K562 (cell line): Measurements from ENCODE around the gene CDCA7. TPM values are rescaled to one million over a fixed set of nuclear protein-coding genes. Genes with fewer than 3 reads are reported as not detected.

Experiments used
- ATAC-seq: fragments of 200-7000 bp; cut with Tn5 transposase; 3 replicates; pipeline ENCODE4 v1.9.1; 2020; ENCODE audit warnings: moderate library complexity
- BruUV-seq: library from RNA; stranded (reverse); fragments of 400-500 nt; replicated peaks from 2 replicates; lab custom pipeline; 2021; lab: Mats Ljungman, UMichigan
- CTCF ChIA-PET: fragments of 300-600 bp; formaldehyde crosslinking; extraction: SDS; loops from one replicate; lab custom pipeline; 2021; ENCODE audit warnings: low intra/inter-chr PET ratio; lab: Yijun Ruan, JAX
- POLR2A ChIA-PET: fragments of 300-600, 350-650 bp; sonication (Branson Sonifier 250); formaldehyde crosslinking; extraction: SDS; loops from one replicate; lab custom pipeline; 2021; ENCODE audit warnings: antibody characterized with exemption, inconsistent platforms; lab: Yijun Ruan, JAX
- DNase-seq, 4 experiments: peaks; one replicate each; pipeline versions ENCODE4 v3.0.0 to v3.0.0-alpha.2; 2011 to 2018; ENCODE audit warnings: low spot score in 3 of 4, mixed read lengths in 3 of 4; ENCODE audit errors: extremely low read depth in 1 of 4
- FAIRE-seq: peaks from 2 replicates; lab custom pipeline; 2011; peaks lifted over from hg19 to GRCh38; lab: Jason Lieb, UNC
- H2AFZ ChIP-seq: 2 replicates; pipeline ENCODE4 v1.6.0; 2011; ENCODE audit warnings: low read depth, low read length, control low read depth, inconsistent platforms
- H3K27ac ChIP-seq: fragments of 200-600 bp; 3 replicates; pipeline ENCODE4 v1.8.0; 2011; ENCODE audit warnings: low read depth, mild to moderate bottlenecking, control low read depth, inconsistent platforms, low read length, moderate library complexity, mixed read lengths; ENCODE audit errors: extremely low read depth
- H3K27me3 ChIP-seq, 2 experiments: fragments of 300-600 bp in 1 of 2; 2 replicates in 1 of 2; 3 replicates in 1 of 2; pipeline versions ENCODE4 v1.6.0 to v1.8.0; 2011; ENCODE audit warnings: inconsistent platforms in 2 of 2, low read length in 2 of 2, mild to moderate bottlenecking in 1 of 2, mixed read lengths in 1 of 2, moderate library complexity in 1 of 2; ENCODE audit not compliant: control insufficient read depth in 2 of 2, insufficient read depth in 2 of 2
- H3K36me3 ChIP-seq: fragments of 300-600 bp; 3 replicates; pipeline ENCODE4 v1.8.0; 2011; ENCODE audit warnings: mild to moderate bottlenecking, low read length, inconsistent platforms; ENCODE audit not compliant: control insufficient read depth, insufficient read depth
- H3K4me1 ChIP-seq, 2 experiments: fragments of 200-600 bp in 1 of 2; replicated peaks in 1 of 2; 2 replicates in 1 of 2; 3 replicates in 1 of 2; pipeline versions ENCODE4 v1.5.1 to v1.8.0; 2011; ENCODE audit warnings: inconsistent platforms in 2 of 2, low read length in 2 of 2, mild to moderate bottlenecking in 1 of 2, mixed read lengths in 1 of 2, moderate library complexity in 1 of 2; ENCODE audit not compliant: control insufficient read depth in 2 of 2, insufficient read depth in 2 of 2
- H3K4me2 ChIP-seq: 2 replicates; pipeline ENCODE4 v1.6.1; 2011; ENCODE audit warnings: low read length, control low read depth, inconsistent platforms, mixed read lengths; ENCODE audit not compliant: insufficient read depth
- H3K4me3 ChIP-seq: fragments of 200-600 bp; sonication (generic), shearing (Covaris generic); 2 replicates; pipeline ENCODE4 v1.5.1; 2016; ENCODE audit warnings: control low read depth, inconsistent platforms
- H3K79me2 ChIP-seq: fragments of 200-600 bp; 3 replicates; pipeline ENCODE4 v1.8.0; 2011; ENCODE audit warnings: low read length, inconsistent platforms; ENCODE audit not compliant: control insufficient read depth, insufficient read depth
- H3K9ac ChIP-seq, 2 experiments: 2 replicates each; pipeline versions ENCODE4 v1.6.0 to v1.6.1; 2011; ENCODE audit warnings: low read depth in 2 of 2, low read length in 2 of 2, control low read depth in 1 of 2, inconsistent platforms in 1 of 2, mild to moderate bottlenecking in 1 of 2, mixed read lengths in 1 of 2; ENCODE audit not compliant: insufficient read depth in 1 of 2
- H3K9me1 ChIP-seq: one replicate; pipeline ENCODE4 v1.6.0; 2011; ENCODE audit warnings: inconsistent platforms, mild to moderate bottlenecking, low read length, moderate library complexity; ENCODE audit not compliant: control insufficient read depth, insufficient read depth
- H3K9me3 ChIP-seq: replicated peaks from 2 replicates; pipeline ENCODE4 v1.5.1; 2011; ENCODE audit warnings: low read depth, low read length, inconsistent platforms; ENCODE audit not compliant: control insufficient read depth, insufficient read depth
- H4K20me1 ChIP-seq: replicated peaks from 2 replicates; pipeline ENCODE4 v1.6.1; 2011; ENCODE audit warnings: low read length, inconsistent platforms, mixed read lengths; ENCODE audit not compliant: control insufficient read depth, insufficient read depth
- CREB5 ChIP-seq: fragments of 250-450 bp; sonication (Bioruptor Pico); IDR thresholded peaks from 2 replicates; pipeline ENCODE4 v1.5.0; 2020; ENCODE audit warnings: mild to moderate bottlenecking
- EHMT2 ChIP-seq: fragments of 450-650 bp; IDR thresholded peaks from 2 replicates; pipeline ENCODE4 v1.6.1; 2018; ENCODE audit warnings: antibody characterized with exemption
- KAT8 ChIP-seq: fragments of 450-650 bp; IDR thresholded peaks from 2 replicates; pipeline ENCODE4 v1.6.1; 2016; ENCODE audit warnings: low read depth, mild to moderate bottlenecking
- MAX ChIP-seq: sonication (generic); formaldehyde crosslinking; IDR thresholded peaks from 2 replicates; pipeline ENCODE4 v1.9.0; 2022; ENCODE audit warnings: mild to moderate bottlenecking, missing genetic modification reagents
- MEF2A ChIP-seq: IDR thresholded peaks from 2 replicates; pipeline ENCODE4 v1.6.1; 2011; ENCODE audit warnings: low read depth, mild to moderate bottlenecking, low read length, moderate library complexity; ENCODE audit not compliant: control insufficient read depth
- MLX ChIP-seq, 2 experiments: fragments of 450-650 bp in 1 of 2; sonication (generic) in 1 of 2; formaldehyde crosslinking; conservative IDR thresholded peaks; 2 replicates each; pipeline versions ENCODE4 v1.4.0 to v1.8.1; 2020 to 2022; ENCODE audit warnings: mild to moderate bottlenecking in 1 of 2, missing genetic modification reagents in 1 of 2
- PHF20 ChIP-seq: fragments of 450-650 bp; IDR thresholded peaks from 2 replicates; pipeline ENCODE4 v1.6.1; 2018; ENCODE audit not compliant: partially characterized antibody
- PHF21A ChIP-seq: fragments of 450-650 bp; IDR thresholded peaks from 2 replicates; pipeline ENCODE4 v1.6.1; 2017; ENCODE audit warnings: low read depth, borderline replicate concordance
- TAF1 ChIP-seq: IDR thresholded peaks from 2 replicates; pipeline ENCODE4 v1.6.1; 2011; ENCODE audit warnings: mild to moderate bottlenecking, low read length, moderate library complexity; ENCODE audit not compliant: insufficient read depth, control insufficient read depth, severe bottlenecking; ENCODE audit errors: extremely low read depth
- TCF7 ChIP-seq: sonication (generic); IDR thresholded peaks from 2 replicates; pipeline ENCODE4 v1.6.1; 2016; ENCODE audit warnings: antibody characterized with exemption, borderline replicate concordance
- ZNF174 ChIP-seq: fragments of 250-450 bp; sonication (Bioruptor Pico); IDR thresholded peaks from 2 replicates; pipeline ENCODE4 v1.4.0; 2020; ENCODE audit warnings: mild to moderate bottlenecking
- ZNF224 ChIP-seq: sonication (generic); formaldehyde crosslinking; IDR thresholded peaks from 2 replicates; pipeline ENCODE4 v1.8.0; 2022; ENCODE audit warnings: mild to moderate bottlenecking, missing genetic modification reagents
- ZNF75A ChIP-seq: fragments of 450-650 bp; formaldehyde crosslinking; IDR thresholded peaks from 2 replicates; pipeline ENCODE4 v1.4.0; 2020; ENCODE audit warnings: mild to moderate bottlenecking
- WGBS: fragments of 100-300 bp; shearing (Covaris generic); methylation state at CpG from one replicate; pipeline ENCODE4 v1.1.6; 2016; ENCODE audit warnings: low coverage, mixed read lengths; ENCODE audit not compliant: insufficient coverage; ENCODE audit errors: missing lambda C conversion rate; 5-methylcytosine and 5-hydroxymethylcytosine counted together
- in situ Hi-C: fragments of 300-500 bp; cut with MboI; formaldehyde crosslinking; loops from 4 replicates; pipeline ENCODE4 v1.15.0; 2018; ENCODE audit warnings: inconsistent platforms, mixed read lengths
- intact Hi-C: fragments of 100-400 bp; cut with micrococcal nuclease; formaldehyde crosslinking; loops from 2 replicates; pipeline ENCODE4 v1.14.2; 2022
- polyA plus RNA-seq, 8 experiments: library from polyadenylated mRNA; depleted of rRNA in 4 of 8; stranded (reverse) in 5 of 8; unstranded in 3 of 8; fragments of >200 nt; fragmentation: Nextera tagmentation in 2 of 8; fragmentation: Illumina TruSeq in 1 of 8; extraction: Ambion mirVana in 2 of 8; extraction: Trizol in 1 of 8; gene quantifications; 2 replicates each; pipeline versions ENCODE4 v1.2.1 to v1.2.3, GENCODE V29; 2011 to 2014; ENCODE audit warnings: inconsistent platforms in 1 of 8, missing spikeins in 1 of 8
- total RNA-seq, 7 experiments: library from RNA; depleted of rRNA in 6 of 7; stranded (reverse); fragments of >200 nt in 6 of 7; fragmentation: Illumina TruSeq in 2 of 7; extraction: Trizol in 2 of 7; gene quantifications; 2 replicates each; pipeline versions ENCODE4 v1.2.1 to v1.2.3, GENCODE V29; 2011 to 2021; ENCODE audit warnings: low replicate concordance in 1 of 7
- TF ChIP-seq, protein P1 (sequence below), 3 experiments: fragments of 200-800 bp in 1 of 3; sonication (Bioruptor generic) in 1 of 3; sonication (generic) in 1 of 3; formaldehyde crosslinking in 1 of 3; IDR thresholded peaks; 2 replicates each; pipeline versions ENCODE4 v1.6.1 to v1.8.0; 2016 to 2022; ENCODE audit warnings: mild to moderate bottlenecking in 2 of 3, missing compliant biosample characterization in 2 of 3, missing genetic modification characterization in 2 of 3, missing genetic modification reagents in 1 of 3
- TF ChIP-seq, protein P2 (sequence below): fragments of 450-650 bp; IDR thresholded peaks from 2 replicates; pipeline ENCODE4 v1.6.1; 2016; ENCODE audit warnings: low read depth, mild to moderate bottlenecking, moderate library complexity

CDCA7 gene
- total and polyA plus RNA-seq, 9 of the 15 experiments (the other 6 are each of a cell fraction or from before 2014, with no cell fraction given) = 28.5 to 122 (median 51.0) TPM

DNA sequence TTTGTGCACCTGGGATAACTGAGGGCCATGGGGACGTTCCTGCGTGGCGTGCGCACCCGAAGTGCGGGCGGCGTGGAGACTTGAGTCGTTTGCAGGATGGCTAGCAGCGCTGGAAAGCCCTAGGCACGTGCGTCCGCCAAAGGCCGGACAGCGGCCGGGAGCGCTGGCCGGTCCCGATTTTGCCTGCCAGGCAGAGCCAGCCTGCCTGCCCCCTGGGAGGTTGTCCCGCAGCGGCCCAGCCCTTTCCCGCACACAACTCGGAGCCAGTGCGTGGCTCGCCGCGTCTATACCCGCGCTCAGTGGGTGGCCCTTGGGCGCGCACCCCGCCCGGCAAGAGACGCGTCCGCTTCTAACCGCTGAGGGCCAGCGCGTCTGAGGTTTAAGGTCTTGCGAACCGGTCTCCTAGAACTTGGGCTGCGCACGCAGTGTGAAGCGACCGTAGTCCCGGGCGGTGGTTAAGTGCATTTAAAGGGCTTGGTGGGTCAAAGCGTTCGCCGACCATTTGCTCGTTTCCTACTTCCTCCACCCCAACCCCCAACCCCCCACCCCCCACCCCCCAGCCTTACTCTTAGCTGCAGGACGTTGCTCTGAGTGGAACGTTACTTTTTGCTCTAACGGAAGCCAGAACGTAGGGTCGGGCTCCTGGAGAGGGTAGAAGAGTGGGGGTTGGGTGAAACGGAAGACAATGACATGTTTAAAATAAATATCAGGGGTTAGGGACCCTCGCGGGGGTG is 627 bp downstream of the CDCA7 start:
- FAIRE-seq = no peak
- ChIA-PET CTCF (no interaction called here), POLR2A (interaction anchor here (0.6 kb wide), 2 partner anchors 11 to 909 kb away, joined by 3 read pairs; no protein-coding TSS in a partner anchor)
- Histone ChIP-seq H2AFZ (peak overlapping the region; percentile 98), H3K4me1 (peaks cover 17 to 22% of the 10 kb centered on the region in 2 experiments; a peak in 4 of 5 replicates), H3K36me3 (peaks cover 36% of the 10 kb centered on the region), H3K9me3 (no peaks in the 10 kb centered on the region), H3K9me1 (peaks cover 3% of the 10 kb centered on the region), H3K9ac (peak overlapping the region; percentile 85 to 100), H3K27me3 (0 out of 5 replicates have a peak, but pooled peaks cover 0 to 5% of the 10 kb centered on the region in 2 experiments), H3K79me2 (peaks cover 54% of the 10 kb centered on the region), H3K27ac (peak overlapping the region; percentile 93), H4K20me1 (peaks cover 17% of the 10 kb centered on the region; the same call in 1 of the 2 replicates), H3K4me3 (peak overlapping the region; percentile 78), H3K4me2 (peak overlapping the region; percentile 92)
- in situ Hi-C loops (no loop called here), intact Hi-C loops (loop anchor here (2.0 to 10.0 kb wide), 2 partner anchors 140 to 264 kb away; no protein-coding TSS in a partner anchor)
- WGBS = 1% methylated on average over 54 of the region's 59 CpGs
- peak; percentile 69 to 81 (median 70) for DNase-seq
- ATAC-seq = peak; percentile 87
- no TSS peak for BruUV-seq
- TF ChIP-seq, protein P1, sequence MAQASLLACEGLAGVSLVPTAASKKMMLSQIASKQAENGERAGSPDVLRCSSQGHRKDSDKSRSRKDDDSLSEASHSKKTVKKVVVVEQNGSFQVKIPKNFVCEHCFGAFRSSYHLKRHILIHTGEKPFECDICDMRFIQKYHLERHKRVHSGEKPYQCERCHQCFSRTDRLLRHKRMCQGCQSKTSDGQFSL (CRISPR knock-in tag; IDR thresholded peaks at IDR 0.05) = no peak
- TF ChIP-seq, protein P1 (tag; IDR thresholded peaks at IDR 0.05) = peak in 1 of 2 experiments; percentile 61; a peak in 1 of 4 replicates
- TF ChIP-seq KAT8 (no peak), PHF20 (peak; percentile 37), EHMT2 (no peak), MAX (peak; percentile 92), ZNF174 (CRISPR knock-in tag) (no peak), CREB5 (CRISPR knock-in tag) (no peak), TCF7 (no peak), ZNF75A (no peak), MLX (CRISPR knock-in tag; conservative IDR thresholded peaks at IDR 0.05) (peak in 1 of 2 experiments; percentile 74; a peak in 1 of 4 replicates), PHF21A (peak; percentile 93), ZNF224 (CRISPR knock-in tag) (no peak), MEF2A (no peak), TAF1 (peak; percentile 58)
- TF ChIP-seq, protein P2, sequence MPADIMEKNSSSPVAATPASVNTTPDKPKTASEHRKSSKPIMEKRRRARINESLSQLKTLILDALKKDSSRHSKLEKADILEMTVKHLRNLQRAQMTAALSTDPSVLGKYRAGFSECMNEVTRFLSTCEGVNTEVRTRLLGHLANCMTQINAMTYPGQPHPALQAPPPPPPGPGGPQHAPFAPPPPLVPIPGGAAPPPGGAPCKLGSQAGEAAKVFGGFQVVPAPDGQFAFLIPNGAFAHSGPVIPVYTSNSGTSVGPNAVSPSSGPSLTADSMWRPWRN = no peak
